Measurements from ENCODE around the gene BCAS4.

The BCAS4 gene

GRCh38 chr20:50857348-50857747 is 62.5 kb downstream of the BCAS4 start:
- TF ChIP-seq, protein P1, sequence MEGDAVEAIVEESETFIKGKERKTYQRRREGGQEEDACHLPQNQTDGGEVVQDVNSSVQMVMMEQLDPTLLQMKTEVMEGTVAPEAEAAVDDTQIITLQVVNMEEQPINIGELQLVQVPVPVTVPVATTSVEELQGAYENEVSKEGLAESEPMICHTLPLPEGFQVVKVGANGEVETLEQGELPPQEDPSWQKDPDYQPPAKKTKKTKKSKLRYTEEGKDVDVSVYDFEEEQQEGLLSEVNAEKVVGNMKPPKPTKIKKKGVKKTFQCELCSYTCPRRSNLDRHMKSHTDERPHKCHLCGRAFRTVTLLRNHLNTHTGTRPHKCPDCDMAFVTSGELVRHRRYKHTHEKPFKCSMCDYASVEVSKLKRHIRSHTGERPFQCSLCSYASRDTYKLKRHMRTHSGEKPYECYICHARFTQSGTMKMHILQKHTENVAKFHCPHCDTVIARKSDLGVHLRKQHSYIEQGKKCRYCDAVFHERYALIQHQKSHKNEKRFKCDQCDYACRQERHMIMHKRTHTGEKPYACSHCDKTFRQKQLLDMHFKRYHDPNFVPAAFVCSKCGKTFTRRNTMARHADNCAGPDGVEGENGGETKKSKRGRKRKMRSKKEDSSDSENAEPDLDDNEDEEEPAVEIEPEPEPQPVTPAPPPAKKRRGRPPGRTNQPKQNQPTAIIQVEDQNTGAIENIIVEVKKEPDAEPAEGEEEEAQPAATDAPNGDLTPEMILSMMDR (IDR thresholded peaks at IDR 0.05; ENCODE audit: borderline replicate concordance, extremely low read depth, low read length, poor library complexity, severe bottlenecking), result no peak
- TF ChIP-seq EZH2 (IDR thresholded peaks at IDR 0.05; ENCODE audit: borderline replicate concordance, low read depth, low read length, severe bottlenecking), result no peak
- Histone ChIP-seq H3K4me2 (ENCODE audit: insufficient read depth, low read length) (no peak overlapping the region), H3K4me1 (ENCODE audit: insufficient read depth, low read length) (no peaks in the 10 kb centered on the region), H3K27ac (ENCODE audit: low read length) (no peak overlapping the region), H3K27me3 (ENCODE audit: insufficient read depth, low read length, poor library complexity) (peaks cover 2% of the 10 kb centered on the region), H3K4me3 (ENCODE audit: low read depth in 1 of 2, low read length in 2 of 2) (no peak overlapping the region), H3K9me3 (ENCODE audit: insufficient read depth, low read length, severe bottlenecking) (no peaks in the 10 kb centered on the region), H4K20me1 (ENCODE audit: insufficient read depth, low read length) (peaks cover 2% of the 10 kb centered on the region; the same call in 1 of the 2 replicates), H3K9ac (ENCODE audit: low read depth, low read length) (no peak overlapping the region), H3K36me3 (ENCODE audit: insufficient read depth, low read length) (no peaks in the 10 kb centered on the region), H3K79me2 (ENCODE audit: insufficient read depth, low read length) (no peaks in the 10 kb centered on the region), H2AFZ (ENCODE audit: low read depth, low read length) (no peak overlapping the region)
- DNase-seq (no peak), ATAC-seq (ENCODE audit: insufficient read depth, low read depth) (no peak)

- Histone ChIP-seq H3K4me2 (ENCODE audit: insufficient read depth, low read length) (no peak overlapping the region), H3K4me3 (ENCODE audit: low read depth in 1 of 2, low read length in 2 of 2) (no peak overlapping the region), H3K9me3 (ENCODE audit: insufficient read depth, low read length, severe bottlenecking) (no peaks in the 10 kb centered on the region), H3K27me3 (ENCODE audit: insufficient read depth, low read length, poor library complexity) (peaks cover 2% of the 10 kb centered on the region), H3K4me1 (ENCODE audit: insufficient read depth, low read length) (no peaks in the 10 kb centered on the region), H3K27ac (ENCODE audit: low read length) (no peak overlapping the region), H4K20me1 (ENCODE audit: insufficient read depth, low read length) (peaks cover 3% of the 10 kb centered on the region; the same call in 1 of the 2 replicates), H3K36me3 (ENCODE audit: insufficient read depth, low read length) (no peaks in the 10 kb centered on the region), H2AFZ (ENCODE audit: low read depth, low read length) (no peak overlapping the region), H3K9ac (ENCODE audit: low read depth, low read length) (no peak overlapping the region), H3K79me2 (ENCODE audit: insufficient read depth, low read length) (no peaks in the 10 kb centered on the region)
- ATAC-seq (ENCODE audit: insufficient read depth, low read depth) (no peak), DNase-seq (no peak)
- TF ChIP-seq EZH2 (IDR thresholded peaks at IDR 0.05; ENCODE audit: borderline replicate concordance, low read depth, low read length, severe bottlenecking), result no peak
- TF ChIP-seq, protein P1 (IDR thresholded peaks at IDR 0.05; ENCODE audit: borderline replicate concordance, extremely low read depth, low read length, poor library complexity, severe bottlenecking), result no peak
Observed at GRCh38 chr20:50858525-50858924, 63.7 kb downstream of the BCAS4 start.

DNA sequence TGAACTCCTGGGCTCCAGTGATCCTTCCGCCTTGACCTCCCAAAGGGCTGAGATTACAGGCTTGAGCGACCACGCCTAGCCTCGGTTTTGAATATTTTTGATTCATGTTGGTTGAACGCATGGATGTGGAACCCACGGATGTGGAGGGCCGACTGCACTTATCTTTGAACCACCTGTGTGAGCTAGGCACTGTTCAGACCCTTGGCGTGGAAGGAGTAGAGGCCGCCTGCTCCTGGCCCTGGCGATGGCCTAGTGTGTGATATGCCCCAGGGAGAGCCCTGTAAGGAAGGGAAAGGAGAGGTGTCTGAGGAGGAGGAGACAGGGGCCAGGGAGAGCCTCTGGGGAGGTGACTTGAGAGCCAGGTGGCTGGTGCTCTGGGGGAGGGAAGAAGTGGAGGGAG is 64.3 kb downstream of the BCAS4 start:
- Histone ChIP-seq H3K36me3 (ENCODE audit: insufficient read depth, low read length) (no peaks in the 10 kb centered on the region), H3K9ac (ENCODE audit: low read depth, low read length) (no peak overlapping the region), H3K27ac (ENCODE audit: low read length) (no peak overlapping the region), H3K4me1 (ENCODE audit: insufficient read depth, low read length) (no peaks in the 10 kb centered on the region), H3K79me2 (ENCODE audit: insufficient read depth, low read length) (no peaks in the 10 kb centered on the region), H2AFZ (ENCODE audit: low read depth, low read length) (no peak overlapping the region), H3K4me2 (ENCODE audit: insufficient read depth, low read length) (no peak overlapping the region), H3K4me3 (ENCODE audit: low read depth in 1 of 2, low read length in 2 of 2) (no peak overlapping the region), H4K20me1 (ENCODE audit: insufficient read depth, low read length) (peaks cover 7% of the 10 kb centered on the region; the same call in 1 of the 2 replicates), H3K9me3 (ENCODE audit: insufficient read depth, low read length, severe bottlenecking) (no peaks in the 10 kb centered on the region), H3K27me3 (ENCODE audit: insufficient read depth, low read length, poor library complexity) (peaks cover 2% of the 10 kb centered on the region)
- ATAC-seq (ENCODE audit: insufficient read depth, low read depth) (no peak), DNase-seq (no peak)
- TF ChIP-seq, protein P1 (IDR thresholded peaks at IDR 0.05; ENCODE audit: borderline replicate concordance, extremely low read depth, low read length, poor library complexity, severe bottlenecking), result no peak
- no peak for TF ChIP-seq EZH2 (IDR thresholded peaks at IDR 0.05; ENCODE audit: borderline replicate concordance, low read depth, low read length, severe bottlenecking)

DNA sequence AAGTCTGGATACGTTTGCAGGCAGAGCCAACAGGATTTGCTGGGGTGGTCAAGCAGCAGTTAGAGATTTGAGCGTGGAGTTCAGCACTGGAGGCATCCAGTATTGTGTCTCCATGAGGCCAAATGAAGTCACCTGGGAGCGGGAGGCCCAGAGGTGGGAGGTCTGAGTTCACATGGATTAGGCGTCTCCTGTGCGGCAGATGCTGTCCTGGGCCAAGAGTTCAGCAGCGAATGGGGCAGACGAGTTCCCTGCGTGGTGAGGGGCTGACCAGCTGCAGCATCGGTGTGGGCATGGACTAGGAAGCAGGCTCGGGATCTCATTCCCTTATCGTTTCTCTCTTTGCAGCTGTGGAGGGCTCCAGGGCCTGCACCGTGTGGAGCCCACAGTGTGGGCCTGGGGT is 66.2 kb downstream of the BCAS4 start:
- TF ChIP-seq EZH2 (IDR thresholded peaks at IDR 0.05; ENCODE audit: borderline replicate concordance, low read depth, low read length, severe bottlenecking), result no peak
- TF ChIP-seq, protein P1 (IDR thresholded peaks at IDR 0.05; ENCODE audit: borderline replicate concordance, extremely low read depth, low read length, poor library complexity, severe bottlenecking), result no peak
- H3K9ac ChIP-seq (ENCODE audit: low read depth, low read length), result no peak overlapping the region
- H3K9me3 ChIP-seq (ENCODE audit: insufficient read depth, low read length, severe bottlenecking), result no peaks in the 10 kb centered on the region
- H4K20me1 ChIP-seq (ENCODE audit: insufficient read depth, low read length), result peaks cover 7% of the 10 kb centered on the region; the same call in 1 of the 2 replicates
- DNase-seq, result no peak
- no peak overlapping the region for H3K27ac ChIP-seq (ENCODE audit: low read length)
- no peaks in the 10 kb centered on the region for H3K79me2 ChIP-seq (ENCODE audit: insufficient read depth, low read length)
- no peak overlapping the region for H3K4me2 ChIP-seq (ENCODE audit: insufficient read depth, low read length)
- H3K4me1 ChIP-seq (ENCODE audit: insufficient read depth, low read length), result no peaks in the 10 kb centered on the region
- no peaks in the 10 kb centered on the region for H3K36me3 ChIP-seq (ENCODE audit: insufficient read depth, low read length)
- H3K27me3 ChIP-seq (ENCODE audit: insufficient read depth, low read length, poor library complexity), result peaks cover 2% of the 10 kb centered on the region
- H3K4me3 ChIP-seq (ENCODE audit: low read depth in 1 of 2, low read length in 2 of 2), result no peak overlapping the region
- H2AFZ ChIP-seq (ENCODE audit: low read depth, low read length), result no peak overlapping the region
- no peak for ATAC-seq (ENCODE audit: insufficient read depth, low read depth)

Measured in DND-41 (cell line).